Measurements from ENCODE around the gene CNTNAP2. TPM values are rescaled to one million over a fixed set of nuclear protein-coding genes. Genes with fewer than 3 reads are reported as not detected.

Gene CNTNAP2
- total RNA-seq, 2 donors from 2014 or later = 4.4 to 8.5 TPM

DNA sequence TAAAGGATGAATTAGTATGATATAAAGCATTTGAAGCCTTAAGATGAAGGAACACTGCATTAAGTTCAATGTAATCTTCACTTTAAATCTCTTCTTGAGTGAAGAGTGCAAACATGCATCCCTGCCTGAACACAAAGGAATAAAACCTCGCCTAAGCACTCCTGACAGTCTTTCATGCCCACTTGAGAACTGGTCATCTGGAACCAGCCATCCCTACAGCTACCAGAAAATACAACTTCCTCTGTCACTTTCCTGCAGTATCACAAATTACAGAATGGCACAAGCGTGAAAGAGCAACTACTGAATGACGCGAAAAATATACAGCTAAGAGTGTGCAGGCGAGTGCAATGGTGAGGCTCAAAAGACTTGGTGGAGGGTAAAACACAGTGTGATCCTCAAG lies 1079.9 kb downstream of the CNTNAP2 start:
- TF ChIP-seq, protein P1, sequence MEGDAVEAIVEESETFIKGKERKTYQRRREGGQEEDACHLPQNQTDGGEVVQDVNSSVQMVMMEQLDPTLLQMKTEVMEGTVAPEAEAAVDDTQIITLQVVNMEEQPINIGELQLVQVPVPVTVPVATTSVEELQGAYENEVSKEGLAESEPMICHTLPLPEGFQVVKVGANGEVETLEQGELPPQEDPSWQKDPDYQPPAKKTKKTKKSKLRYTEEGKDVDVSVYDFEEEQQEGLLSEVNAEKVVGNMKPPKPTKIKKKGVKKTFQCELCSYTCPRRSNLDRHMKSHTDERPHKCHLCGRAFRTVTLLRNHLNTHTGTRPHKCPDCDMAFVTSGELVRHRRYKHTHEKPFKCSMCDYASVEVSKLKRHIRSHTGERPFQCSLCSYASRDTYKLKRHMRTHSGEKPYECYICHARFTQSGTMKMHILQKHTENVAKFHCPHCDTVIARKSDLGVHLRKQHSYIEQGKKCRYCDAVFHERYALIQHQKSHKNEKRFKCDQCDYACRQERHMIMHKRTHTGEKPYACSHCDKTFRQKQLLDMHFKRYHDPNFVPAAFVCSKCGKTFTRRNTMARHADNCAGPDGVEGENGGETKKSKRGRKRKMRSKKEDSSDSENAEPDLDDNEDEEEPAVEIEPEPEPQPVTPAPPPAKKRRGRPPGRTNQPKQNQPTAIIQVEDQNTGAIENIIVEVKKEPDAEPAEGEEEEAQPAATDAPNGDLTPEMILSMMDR (IDR thresholded peaks at IDR 0.05) = no peak
- Histone ChIP-seq H3K4me1 (no peaks in the 10 kb centered on the region), H3K9ac (ENCODE audit: low read depth in 2 of 2, low read length in 2 of 2) (no peak overlapping the region), H3K36me3 (no peaks in the 10 kb centered on the region), H3K27ac (no peak overlapping the region), H3K27me3 (no peaks in the 10 kb centered on the region), H3K4me3 (no peak overlapping the region), H3K9me3 (no peaks in the 10 kb centered on the region)
- intact Hi-C loops (cut with DNase I) = no loop called here
- no peak for DNase-seq

DNA sequence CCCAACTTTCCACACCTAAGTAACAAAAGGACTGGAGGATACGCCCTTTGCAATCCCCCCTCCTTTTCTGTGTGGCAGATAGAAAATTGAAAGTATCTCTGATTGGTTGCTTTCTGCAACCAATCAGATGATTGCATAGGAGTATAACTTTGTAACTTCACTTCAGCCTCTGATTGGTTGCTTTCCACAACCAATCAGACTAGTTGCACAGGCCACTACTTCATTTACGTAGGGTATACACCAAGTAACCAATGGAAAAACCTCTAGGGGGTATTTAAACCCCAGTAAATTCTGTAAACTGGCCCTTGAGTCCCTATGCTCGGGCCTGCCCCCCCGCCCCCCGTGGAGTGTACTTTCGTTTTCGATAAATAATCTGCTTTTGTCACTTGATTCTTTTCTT lies 1080.4 kb downstream of the CNTNAP2 start:
- TF ChIP-seq, protein P1 (IDR thresholded peaks at IDR 0.05) = no peak
- no peaks in the 10 kb centered on the region for H3K36me3 ChIP-seq
- no peaks in the 10 kb centered on the region for H3K9me3 ChIP-seq
- no peak overlapping the region for H3K4me3 ChIP-seq
- H3K9ac ChIP-seq (ENCODE audit: low read depth in 2 of 2, low read length in 2 of 2) = no peak overlapping the region
- DNase-seq = no peak
- no peaks in the 10 kb centered on the region for H3K27me3 ChIP-seq
- no peak overlapping the region for H3K27ac ChIP-seq
- no peaks in the 10 kb centered on the region for H3K4me1 ChIP-seq
- intact Hi-C loops (cut with DNase I) = no loop called here

DNA sequence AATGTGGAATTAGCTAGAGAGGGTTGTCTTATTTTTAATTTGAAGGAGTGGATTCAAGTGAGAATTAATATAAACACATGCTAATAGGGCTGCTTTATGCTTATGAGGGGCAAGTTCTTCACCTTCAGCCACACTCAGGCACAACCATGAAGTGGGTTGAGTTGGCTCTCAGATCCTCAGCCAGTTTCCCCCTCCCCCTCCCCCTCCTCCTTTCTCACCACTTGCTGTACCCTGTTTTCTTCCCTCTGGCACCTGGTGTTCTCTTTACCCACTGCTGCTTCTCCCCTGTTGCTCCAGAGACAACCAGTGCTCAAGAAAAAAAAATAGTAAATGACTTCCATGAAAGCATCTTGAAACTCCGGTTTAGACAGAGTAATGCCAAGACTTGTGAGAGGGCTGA lies 1083.3 kb downstream of the CNTNAP2 start:
- H3K4me1 ChIP-seq = no peaks in the 10 kb centered on the region
- no peak for DNase-seq
- intact Hi-C loops (cut with DNase I) = no loop called here
- H3K36me3 ChIP-seq = no peaks in the 10 kb centered on the region
- H3K27me3 ChIP-seq = no peaks in the 10 kb centered on the region
- TF ChIP-seq, protein P1 (IDR thresholded peaks at IDR 0.05) = no peak
- H3K9ac ChIP-seq (ENCODE audit: low read depth in 2 of 2, low read length in 2 of 2) = no peak overlapping the region
- H3K4me3 ChIP-seq = no peak overlapping the region
- no peak overlapping the region for H3K27ac ChIP-seq
- H3K9me3 ChIP-seq = no peaks in the 10 kb centered on the region

DNA sequence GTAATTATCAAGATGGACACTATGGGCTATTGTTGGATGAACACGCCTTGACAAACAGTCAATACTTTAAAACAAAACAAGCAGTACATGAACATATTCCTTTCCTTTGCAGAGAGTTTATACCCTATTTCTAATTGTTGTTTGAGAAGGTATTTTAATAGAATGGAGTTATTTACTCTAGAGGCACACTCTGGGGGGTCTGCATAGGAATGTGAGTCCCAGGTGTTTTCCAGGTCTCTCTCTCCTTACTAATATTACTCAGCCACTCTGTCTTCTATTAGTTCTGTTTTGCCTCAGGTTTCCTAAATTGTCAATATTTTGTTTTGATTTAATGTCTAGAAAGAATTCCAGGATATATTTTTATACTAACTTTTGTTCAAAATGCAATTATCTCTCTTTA lies 1091.4 kb downstream of the CNTNAP2 start:
- no peaks in the 10 kb centered on the region for H3K9me3 ChIP-seq
- no peak overlapping the region for H3K9ac ChIP-seq (ENCODE audit: low read depth in 2 of 2, low read length in 2 of 2)
- TF ChIP-seq, protein P1 (IDR thresholded peaks at IDR 0.05) = no peak
- H3K27ac ChIP-seq = no peak overlapping the region
- DNase-seq = no peak
- H3K36me3 ChIP-seq = no peaks in the 10 kb centered on the region
- intact Hi-C loops (cut with DNase I) = no loop called here
- no peaks in the 10 kb centered on the region for H3K4me1 ChIP-seq
- no peak overlapping the region for H3K4me3 ChIP-seq
- H3K27me3 ChIP-seq = no peaks in the 10 kb centered on the region

DNA sequence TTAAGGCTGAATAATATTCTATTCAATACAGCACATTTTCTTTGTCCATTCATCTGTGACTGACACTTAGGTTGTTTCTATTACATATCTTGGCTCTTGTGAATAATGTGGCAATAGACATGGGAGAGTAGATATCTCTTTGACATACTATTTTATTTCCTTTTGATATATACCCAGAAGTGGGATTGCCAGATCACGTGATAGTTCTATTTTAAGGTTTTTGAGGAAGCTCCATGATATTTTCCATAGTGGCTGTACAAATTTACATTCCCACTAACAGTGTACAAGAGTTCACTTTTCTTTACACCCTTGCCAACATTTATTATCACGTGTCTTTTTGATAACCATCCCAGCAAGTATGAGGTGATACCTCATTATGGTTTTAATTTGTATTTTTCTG lies 1114.7 kb downstream of the CNTNAP2 start:
- TF ChIP-seq, protein P1 (IDR thresholded peaks at IDR 0.05) = no peak
- Histone ChIP-seq H3K27me3 (no peaks in the 10 kb centered on the region), H3K4me3 (no peak overlapping the region), H3K9me3 (no peaks in the 10 kb centered on the region), H3K9ac (ENCODE audit: low read depth in 2 of 2, low read length in 2 of 2) (no peak overlapping the region), H3K4me1 (no peaks in the 10 kb centered on the region), H3K36me3 (no peaks in the 10 kb centered on the region), H3K27ac (no peak overlapping the region)
- DNase-seq = no peak
- intact Hi-C loops (cut with DNase I) = no loop called here
